Measurements from ENCODE around the gene AP2M1. TPM values are rescaled to one million over a fixed set of nuclear protein-coding genes. Genes with fewer than 3 reads are reported as not detected.

The AP2M1 gene
- total and polyA plus RNA-seq, 11 donors, result 225 to 431 (median 337) TPM

- Histone ChIP-seq H3K27ac (no peak overlapping the region), H3K27me3 (no peaks in the 10 kb centered on the region), H3K9me3 (no peaks in the 10 kb centered on the region), H3K4me3 (no peak overlapping the region), H3K4me1 (peaks cover 0 to 37% (median 21%) of the 10 kb centered on the region in 12 donors), H3K36me3 (peaks cover 0 to 81% (median 77%) of the 10 kb centered on the region in 9 donors)
- intact Hi-C loops (cut with DNase I), result no loop called here
- ATAC-seq (no peak), DNase-seq (no peak)
- 92 to 98% (median 97%) methylated on average over 3 of the region's 3 CpGs for WGBS, 4 donors
- TF ChIP-seq CTCF (IDR thresholded peaks at IDR 0.05) (no peak), POLR2A (IDR thresholded peaks at IDR 0.05) (no peak)
Measured at GRCh38 chr3:184165543-184165942, 9.1 kb upstream of the AP2M1 start.

- no peaks in the 10 kb centered on the region for H3K27me3 ChIP-seq
- no peak overlapping the region for H3K4me3 ChIP-seq
- no peaks in the 10 kb centered on the region for H3K9me3 ChIP-seq
- peaks cover 0 to 92% (median 89%) of the 10 kb centered on the region in 9 donors for H3K36me3 ChIP-seq
- DNase-seq, result no peak
- ATAC-seq, result no peak
- peaks cover 0 to 26% (median 11%) of the 10 kb centered on the region in 12 donors for H3K4me1 ChIP-seq
- no peak overlapping the region for H3K27ac ChIP-seq
- intact Hi-C loops (cut with DNase I), result no loop called here
- 87 to 100% (median 94%) methylated on average over 4 to 6 of the region's 6 CpGs for WGBS, 4 donors
- TF ChIP-seq POLR2A (IDR thresholded peaks at IDR 0.05), result no peak
- no peak for TF ChIP-seq CTCF (IDR thresholded peaks at IDR 0.05)
Measured at GRCh38 chr3:184166671-184167070, 8.0 kb upstream of the AP2M1 start.

GRCh38 chr3:184167786-184168185 is 6.9 kb upstream of the AP2M1 start:
- TF ChIP-seq CTCF (IDR thresholded peaks at IDR 0.05) (no peak), POLR2A (IDR thresholded peaks at IDR 0.05) (no peak)
- intact Hi-C loops (cut with DNase I), result no loop called here
- 77 to 95% (median 94%) methylated on average over 4 to 8 of the region's 8 CpGs for WGBS, 4 donors
- peaks cover 0 to 15% (median 4%) of the 10 kb centered on the region in 12 donors for H3K4me1 ChIP-seq
- no peaks in the 10 kb centered on the region for H3K9me3 ChIP-seq
- H3K27me3 ChIP-seq, result no peaks in the 10 kb centered on the region
- H3K36me3 ChIP-seq, result peaks cover 0 to 100% (median 95%) of the 10 kb centered on the region in 9 donors
- ATAC-seq (no peak), DNase-seq (no peak)
- H3K27ac ChIP-seq, result peak overlapping the region in 3 of 12 donors; percentile 0 to 41 (median 34)
- no peak overlapping the region for H3K4me3 ChIP-seq

- TF ChIP-seq CTCF (IDR thresholded peaks at IDR 0.05), result no peak
- no peak for TF ChIP-seq POLR2A (IDR thresholded peaks at IDR 0.05)
- peak in 1 of 5 donors; percentile 32 for DNase-seq
- Histone ChIP-seq H3K4me1 (peaks cover 0 to 8% (median 2%) of the 10 kb centered on the region in 12 donors), H3K4me3 (no peak overlapping the region), H3K9me3 (no peaks in the 10 kb centered on the region), H3K27me3 (no peaks in the 10 kb centered on the region), H3K27ac (peak overlapping the region in 5 of 12 donors; percentile 0 to 41 (median 24)), H3K36me3 (peaks cover 0 to 98% (median 92%) of the 10 kb centered on the region in 9 donors)
- ATAC-seq, result peak in 3 of 4 donors; percentile 14 to 60 (median 35)
- intact Hi-C loops (cut with DNase I), result no loop called here
- 68 to 76% (median 71%) methylated on average over 9 of the region's 9 CpGs for WGBS, 4 donors
Measured at GRCh38 chr3:184168363-184169120, 6.1 kb upstream of the AP2M1 start.

All from heart left ventricle (tissue), 16 donors.